Caco-2 (cell line): ENCODE results near the gene OR5B21. TPM values are rescaled to one million over a fixed set of nuclear protein-coding genes. Genes with fewer than 3 reads are reported as not detected.

Source experiments
- BruUV-seq: library from RNA; stranded (reverse); fragments of 400-500 nt; replicated peaks from 2 replicates; lab custom pipeline; 2021; lab: Mats Ljungman, UMichigan
- CTCF ChIA-PET: fragments of 300-600 bp; sonication (Branson Sonifier 250); formaldehyde crosslinking; loops from one replicate; lab custom pipeline; 2022; ENCODE audit warnings: antibody characterized with exemption; lab: Charles Lee
- POLR2A ChIA-PET: fragments of 300-600 bp; sonication (Branson Sonifier 250); formaldehyde crosslinking; loops from one replicate; lab custom pipeline; 2022; ENCODE audit warnings: antibody characterized with exemption; lab: Charles Lee
- DNase-seq, 2 experiments: peaks; one replicate each; pipeline versions ENCODE4 v3.0.0 to v3.0.0-alpha.2; 2020 to 2022
- H3K27me3 ChIP-seq: replicated peaks from 2 replicates; pipeline ENCODE4 v1.6.0; 2011; ENCODE audit warnings: low read length; ENCODE audit not compliant: control insufficient read depth, insufficient read depth
- H3K36me3 ChIP-seq: 2 replicates; pipeline ENCODE4 v1.5.1; 2011; ENCODE audit warnings: low read length; ENCODE audit not compliant: control insufficient read depth, insufficient read depth
- H3K4me1 ChIP-seq: fragments of 250-450 bp; sonication (Bioruptor Pico); 2 replicates; pipeline ENCODE4 v1.5.1; 2020; ENCODE audit warnings: mild to moderate bottlenecking
- H3K4me3 ChIP-seq: 2 replicates; pipeline ENCODE4 v1.5.1; 2011; ENCODE audit warnings: low read depth, mild to moderate bottlenecking, control low read depth, low read length
- H3K9me3 ChIP-seq: fragments of 250-450 bp; sonication (Bioruptor Pico); 2 replicates; pipeline ENCODE4 v1.5.1; 2020; ENCODE audit warnings: mild to moderate bottlenecking, moderate library complexity
- H3K27ac Mint-ChIP-seq: one replicate; pipeline ENCODE4 v1.8.0; 2022; ENCODE audit warnings: mixed read lengths; ENCODE audit not compliant: unreplicated experiment
- H3K27me3 Mint-ChIP-seq: one replicate; pipeline ENCODE4 v1.8.0; 2022; ENCODE audit warnings: mixed read lengths; ENCODE audit not compliant: insufficient read depth, unreplicated experiment
- H3K36me3 Mint-ChIP-seq: one replicate; pipeline ENCODE4 v1.8.0; 2022; ENCODE audit warnings: mild to moderate bottlenecking, mixed read lengths; ENCODE audit not compliant: insufficient read depth, unreplicated experiment
- H3K4me1 Mint-ChIP-seq: one replicate; pipeline ENCODE4 v1.8.0; 2022; ENCODE audit warnings: low read depth, mixed read lengths; ENCODE audit not compliant: unreplicated experiment
- H3K4me3 Mint-ChIP-seq: one replicate; pipeline ENCODE4 v1.8.0; 2022; ENCODE audit warnings: mild to moderate bottlenecking, moderate library complexity, mixed read lengths; ENCODE audit not compliant: unreplicated experiment
- H3K9me3 Mint-ChIP-seq: one replicate; pipeline ENCODE4 v1.8.0; 2022; ENCODE audit warnings: mixed read lengths; ENCODE audit not compliant: unreplicated experiment
- intact Hi-C: fragments of 100-400 bp; cut with micrococcal nuclease; formaldehyde crosslinking; loops from one replicate; pipeline ENCODE4 v1.10.0; 2022; ENCODE audit not compliant: unreplicated experiment
- total RNA-seq: library from RNA; stranded (reverse); gene quantifications from 2 replicates; pipeline ENCODE4 v1.2.3, GENCODE V29; 2022
- TF ChIP-seq, protein P1 (sequence below), 2 experiments: fragments of 200-600 bp in 1 of 2; IDR thresholded peaks; 1 replicate in 1 of 2; 2 replicates in 1 of 2; pipeline versions ENCODE4 v1.5.1 to v1.8.0; 2011 to 2022; ENCODE audit warnings: antibody characterized with exemption in 1 of 2, control low read depth in 1 of 2, inconsistent platforms in 1 of 2, low read depth in 1 of 2, low read length in 1 of 2, mild to moderate bottlenecking in 1 of 2, moderate library complexity in 1 of 2; ENCODE audit not compliant: insufficient read depth in 1 of 2, severe bottlenecking in 1 of 2, unreplicated experiment in 1 of 2

Gene OR5B21
- total RNA-seq, 1 experiment from 2014 or later = not detected

DNA sequence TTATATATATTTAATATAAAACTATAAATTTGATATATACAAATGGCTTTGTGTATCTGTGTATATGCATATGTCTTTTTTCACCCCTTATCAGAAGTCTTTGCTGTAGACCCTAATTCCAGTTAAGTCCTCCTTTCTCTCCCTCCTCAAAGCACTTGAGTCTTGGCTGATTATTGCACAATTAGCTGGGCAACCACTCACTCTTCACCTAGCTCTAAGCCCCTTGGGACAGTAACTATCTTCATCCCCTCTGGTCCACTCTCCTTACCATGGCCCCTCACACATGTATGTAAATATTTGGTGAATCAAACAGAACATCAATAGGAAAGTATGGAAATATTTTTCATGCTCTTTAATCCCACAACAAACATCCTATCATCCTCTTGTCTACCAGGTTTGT, 909 bp upstream of the OR5B21 start:
- Mint-ChIP-seq H3K36me3 (no peaks in the 10 kb centered on the region), H3K27ac (no peak overlapping the region), H3K4me1 (no peaks in the 10 kb centered on the region), H3K9me3 (no peaks in the 10 kb centered on the region), H3K4me3 (no peak overlapping the region), H3K27me3 (peaks cover 10% of the 10 kb centered on the region)
- no peaks in the 10 kb centered on the region for H3K36me3 ChIP-seq
- H3K9me3 ChIP-seq = no peaks in the 10 kb centered on the region
- intact Hi-C loops = no loop called here
- no TSS peak for BruUV-seq
- TF ChIP-seq, protein P1, sequence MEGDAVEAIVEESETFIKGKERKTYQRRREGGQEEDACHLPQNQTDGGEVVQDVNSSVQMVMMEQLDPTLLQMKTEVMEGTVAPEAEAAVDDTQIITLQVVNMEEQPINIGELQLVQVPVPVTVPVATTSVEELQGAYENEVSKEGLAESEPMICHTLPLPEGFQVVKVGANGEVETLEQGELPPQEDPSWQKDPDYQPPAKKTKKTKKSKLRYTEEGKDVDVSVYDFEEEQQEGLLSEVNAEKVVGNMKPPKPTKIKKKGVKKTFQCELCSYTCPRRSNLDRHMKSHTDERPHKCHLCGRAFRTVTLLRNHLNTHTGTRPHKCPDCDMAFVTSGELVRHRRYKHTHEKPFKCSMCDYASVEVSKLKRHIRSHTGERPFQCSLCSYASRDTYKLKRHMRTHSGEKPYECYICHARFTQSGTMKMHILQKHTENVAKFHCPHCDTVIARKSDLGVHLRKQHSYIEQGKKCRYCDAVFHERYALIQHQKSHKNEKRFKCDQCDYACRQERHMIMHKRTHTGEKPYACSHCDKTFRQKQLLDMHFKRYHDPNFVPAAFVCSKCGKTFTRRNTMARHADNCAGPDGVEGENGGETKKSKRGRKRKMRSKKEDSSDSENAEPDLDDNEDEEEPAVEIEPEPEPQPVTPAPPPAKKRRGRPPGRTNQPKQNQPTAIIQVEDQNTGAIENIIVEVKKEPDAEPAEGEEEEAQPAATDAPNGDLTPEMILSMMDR (IDR thresholded peaks at IDR 0.05; ENCODE audit: insufficient read depth in 1 of 2, low read depth in 1 of 2, low read length in 1 of 2, severe bottlenecking in 1 of 2, unreplicated experiment in 1 of 2) = no peak
- no peaks in the 10 kb centered on the region for H3K4me1 ChIP-seq
- H3K4me3 ChIP-seq = no peak overlapping the region
- ChIA-PET CTCF (interaction anchor here (1.3 kb wide), 1 partner anchor 375 kb away, joined by 4 read pairs; no protein-coding TSS in a partner anchor), POLR2A (no interaction called here)
- H3K27me3 ChIP-seq = no peaks in the 10 kb centered on the region
- no peak for DNase-seq

DNA sequence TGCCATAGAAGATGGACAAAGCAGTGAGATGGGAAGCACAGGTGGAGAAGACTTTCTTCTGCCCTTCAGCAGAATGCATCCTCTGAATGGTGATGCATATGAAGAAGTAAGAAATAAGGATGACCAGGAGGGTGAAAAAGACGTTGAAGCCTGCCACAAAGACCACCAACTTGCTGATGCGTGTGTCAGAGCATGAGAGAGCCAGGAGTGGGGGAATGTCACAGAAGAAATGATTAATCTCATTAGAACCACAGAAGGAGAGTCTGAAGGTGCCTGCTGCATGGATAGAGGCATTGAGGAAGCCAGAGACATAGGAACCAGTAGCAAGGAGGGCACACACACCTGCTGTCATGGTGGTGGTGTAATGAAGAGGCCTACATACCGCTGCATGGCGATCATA, 550 bp downstream of the OR5B21 start:
- no peak overlapping the region for H3K27ac Mint-ChIP-seq
- Histone ChIP-seq H3K4me3 (no peak overlapping the region), H3K9me3 (no peaks in the 10 kb centered on the region), H3K27me3 (no peaks in the 10 kb centered on the region), H3K36me3 (no peaks in the 10 kb centered on the region), H3K4me1 (no peaks in the 10 kb centered on the region)
- no peak for DNase-seq
- H3K9me3 Mint-ChIP-seq = no peaks in the 10 kb centered on the region
- POLR2A ChIA-PET = no interaction called here
- TF ChIP-seq, protein P1 (IDR thresholded peaks at IDR 0.05; ENCODE audit: insufficient read depth in 1 of 2, low read depth in 1 of 2, low read length in 1 of 2, severe bottlenecking in 1 of 2, unreplicated experiment in 1 of 2) = no peak
- no peak overlapping the region for H3K4me3 Mint-ChIP-seq
- intact Hi-C loops = no loop called here
- CTCF ChIA-PET = no interaction called here
- H3K4me1 Mint-ChIP-seq = no peaks in the 10 kb centered on the region
- no peaks in the 10 kb centered on the region for H3K36me3 Mint-ChIP-seq
- peaks cover 7% of the 10 kb centered on the region for H3K27me3 Mint-ChIP-seq
- BruUV-seq = no TSS peak

DNA sequence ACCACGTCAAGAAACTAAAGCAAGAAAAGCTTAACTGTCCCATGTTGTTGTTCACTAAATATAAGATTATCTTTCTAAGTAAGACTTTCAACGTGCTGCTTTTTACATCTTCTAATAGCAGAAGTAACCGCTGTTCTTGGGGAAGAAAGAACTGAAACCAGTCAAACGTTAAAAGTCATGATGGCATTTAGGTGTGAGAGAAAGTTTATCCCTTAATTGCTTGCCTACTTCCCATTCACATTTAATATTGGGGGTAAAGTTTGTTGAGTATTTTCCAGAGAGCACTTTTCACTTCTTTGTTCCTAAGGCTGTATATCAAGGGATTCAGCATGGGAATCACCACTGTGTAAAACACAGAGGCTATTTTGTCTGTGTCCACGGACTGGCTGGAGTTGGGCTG, 970 bp downstream of the OR5B21 start:
- H3K4me3 Mint-ChIP-seq = no peak overlapping the region
- intact Hi-C loops = no loop called here

More for the DNA sequence above, 970 bp downstream of the OR5B21 start:
- Mint-ChIP-seq H3K36me3 (no peaks in the 10 kb centered on the region), H3K27me3 (peaks cover 7% of the 10 kb centered on the region), H3K9me3 (no peaks in the 10 kb centered on the region), H3K4me1 (no peaks in the 10 kb centered on the region), H3K27ac (no peak overlapping the region)
- H3K4me1 ChIP-seq = no peaks in the 10 kb centered on the region
- H3K4me3 ChIP-seq = no peak overlapping the region
- no TSS peak for BruUV-seq
- no peaks in the 10 kb centered on the region for H3K27me3 ChIP-seq
- H3K36me3 ChIP-seq = no peaks in the 10 kb centered on the region
- DNase-seq = no peak
- TF ChIP-seq, protein P1 (IDR thresholded peaks at IDR 0.05; ENCODE audit: insufficient read depth in 1 of 2, low read depth in 1 of 2, low read length in 1 of 2, severe bottlenecking in 1 of 2, unreplicated experiment in 1 of 2) = no peak
- H3K9me3 ChIP-seq = no peaks in the 10 kb centered on the region
- ChIA-PET CTCF (no interaction called here), POLR2A (no interaction called here)
